CD4-positive, alpha-beta T cell treated with Interleukin-6 for 4 hours (primary cell): ENCODE data around the gene ARPC1A.
"Not testable (repeated sequence)": the region's sequence is repeated elsewhere in the genome, so short reads cannot be mapped to it uniquely, and the experiment has no call there.

Source experiments
- DNase-seq: peaks from one replicate; pipeline ENCODE4 v3.0.0-alpha.2; 2020; ENCODE audit warnings: mixed read lengths

ARPC1A gene

GRCh38 chr7:99322659-99323058 lies 3.0 kb upstream of the ARPC1A start:
- DNase-seq = not testable (repeated sequence)

- DNase-seq = no peak
Observed at GRCh38 chr7:99324559-99324958, 1.1 kb upstream of the ARPC1A start.

GRCh38 chr7:99325001-99325493 lies 651 bp upstream of the ARPC1A start:
- no peak for DNase-seq

GRCh38 chr7:99326408-99326782 lies 697 bp downstream of the ARPC1A start:
- no peak for DNase-seq

- DNase-seq = not testable (repeated sequence)
Observed at GRCh38 chr7:99330314-99330961, 4.7 kb downstream of the ARPC1A start.

- no peak for DNase-seq
Observed at GRCh38 chr7:99331002-99331401, 5.3 kb downstream of the ARPC1A start.

GRCh38 chr7:99339595-99339994 lies 13.9 kb downstream of the ARPC1A start:
- no peak for DNase-seq

- DNase-seq = no peak
Observed at GRCh38 chr7:99340659-99341058, 15.0 kb downstream of the ARPC1A start.

GRCh38 chr7:99344061-99344647 lies 18.5 kb downstream of the ARPC1A start:
- DNase-seq = no peak

- not testable (repeated sequence) for DNase-seq
Observed at GRCh38 chr7:99350641-99351040, 24.9 kb downstream of the ARPC1A start.

GRCh38 chr7:99352247-99352646 lies 26.5 kb downstream of the ARPC1A start:
- DNase-seq = no peak

- no peak for DNase-seq
Observed at GRCh38 chr7:99355098-99355497, 29.4 kb downstream of the ARPC1A start.

GRCh38 chr7:99357701-99358490 lies 32.2 kb downstream of the ARPC1A start:
- DNase-seq = no peak

- DNase-seq = not testable (repeated sequence)
Observed at GRCh38 chr7:99358521-99358920, 32.8 kb downstream of the ARPC1A start.

- no peak for DNase-seq
Observed at GRCh38 chr7:99359465-99360154, 33.9 kb downstream of the ARPC1A start.

GRCh38 chr7:99362801-99363200 lies 37.1 kb downstream of the ARPC1A start:
- DNase-seq = no peak

- no peak for DNase-seq
Observed at GRCh38 chr7:99363286-99363685, 37.6 kb downstream of the ARPC1A start.

- DNase-seq = peak; percentile 80
Observed at GRCh38 chr7:99365318-99366141, 39.8 kb downstream of the ARPC1A start.

GRCh38 chr7:99366646-99367045 lies 40.9 kb downstream of the ARPC1A start:
- DNase-seq = no peak

- DNase-seq = no peak
Observed at GRCh38 chr7:99368750-99369389, 43.2 kb downstream of the ARPC1A start.

- DNase-seq = no peak
Observed at GRCh38 chr7:99369767-99370391, 44.2 kb downstream of the ARPC1A start.
